Natural killer cell treated with Interleukin-12 subunit alpha and Interleukin-12 subunit beta and Interleukin-15 and Interleukin-18, amount 100 ng/mL, for 72 hours (primary cell): ENCODE data around the gene RNF138. TPM values are rescaled to one million over a fixed set of nuclear protein-coding genes. Genes with fewer than 3 reads are reported as not detected.
"Not testable (repeated sequence)": the region's sequence is repeated elsewhere in the genome, so short reads cannot be mapped to it uniquely, and the experiment has no call there.

Experiments used
- ATAC-seq, 2 donors: fragments of 150-1000 bp; cut with Tn5 transposase in 1 of 2; sonication (Bioruptor Pico), chemical (Tn5 transposase) in 1 of 2; 2 replicates each; pipeline ENCODE4 v1.10.0; 2021
- DNase-seq: peaks from one replicate; pipeline ENCODE4 v3.0.0; 2022; ENCODE audit warnings: low spot score
- H3K27ac Mint-ChIP-seq, 2 donors: 1 replicate in 1 of 2; 2 replicates in 1 of 2; pipeline ENCODE4 v1.8.0; 2022; ENCODE audit warnings: mixed read lengths in 2 of 2, mild to moderate bottlenecking in 1 of 2, moderate library complexity in 1 of 2
- H3K27me3 Mint-ChIP-seq, 2 donors: 1 replicate in 1 of 2; 2 replicates in 1 of 2; pipeline ENCODE4 v1.8.0; 2022; ENCODE audit warnings: mixed read lengths in 2 of 2
- H3K36me3 Mint-ChIP-seq: one replicate; pipeline ENCODE4 v1.8.0; 2022; ENCODE audit warnings: mixed read lengths
- H3K4me1 Mint-ChIP-seq, 2 donors: 1 replicate in 1 of 2; 2 replicates in 1 of 2; pipeline ENCODE4 v1.8.0; 2022; ENCODE audit warnings: low read depth in 2 of 2, mixed read lengths in 2 of 2, mild to moderate bottlenecking in 1 of 2
- H3K4me3 Mint-ChIP-seq: one replicate; pipeline ENCODE4 v1.8.0; 2022; ENCODE audit warnings: mixed read lengths
- H3K9me3 Mint-ChIP-seq: 2 replicates; pipeline ENCODE4 v1.8.0; 2022; ENCODE audit warnings: mixed read lengths
- total RNA-seq, 2 donors: library from RNA; stranded (reverse); gene quantifications; one replicate each; pipeline ENCODE4 v1.2.3, GENCODE V29; 2022

RNF138 gene
- total RNA-seq, 2 donors from 2014 or later: 59.2 to 62.5 TPM

GRCh38 chr18:32114293-32114942 is 22.7 kb downstream of the RNF138 start:
- DNase-seq (no peak), ATAC-seq (no peak)
- no peaks in the 10 kb centered on the region for H3K9me3 Mint-ChIP-seq
- peaks cover 17% of the 10 kb centered on the region for H3K36me3 Mint-ChIP-seq
- no peak overlapping the region for H3K4me3 Mint-ChIP-seq
- H3K4me1 Mint-ChIP-seq: peaks cover 6 to 18% of the 10 kb centered on the region in 2 donors
- no peaks in the 10 kb centered on the region for H3K27me3 Mint-ChIP-seq
- H3K27ac Mint-ChIP-seq: peak overlapping the region in 1 of 2 donors; percentile 12

- peaks cover 14% of the 10 kb centered on the region for H3K36me3 Mint-ChIP-seq
- no peak for DNase-seq
- no peaks in the 10 kb centered on the region for H3K27me3 Mint-ChIP-seq
- no peak for ATAC-seq
- H3K4me3 Mint-ChIP-seq: no peak overlapping the region
- no peaks in the 10 kb centered on the region for H3K9me3 Mint-ChIP-seq
- H3K4me1 Mint-ChIP-seq: peaks cover 4 to 6% of the 10 kb centered on the region in 2 donors
- no peak overlapping the region for H3K27ac Mint-ChIP-seq
Measured at GRCh38 chr18:32122039-32122438, 30.4 kb downstream of the RNF138 start.

DNA sequence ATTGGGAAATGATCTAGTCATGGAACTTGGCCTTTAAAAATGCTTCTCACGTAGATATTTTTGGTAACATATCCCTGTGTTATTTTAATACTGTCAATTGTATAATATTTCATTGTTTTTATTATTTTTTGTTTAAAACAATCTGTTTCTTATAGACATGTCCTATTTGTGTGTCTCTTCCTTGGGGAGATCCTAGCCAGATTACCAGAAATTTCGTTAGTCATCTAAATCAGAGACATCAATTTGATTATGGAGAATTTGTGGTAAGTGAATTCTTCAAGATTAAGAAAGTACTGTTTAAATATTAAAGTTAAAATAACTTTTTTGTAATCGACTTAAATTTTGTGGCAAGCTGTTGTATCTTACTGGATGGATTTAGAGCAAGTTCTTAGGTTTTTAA is 34.9 kb downstream of the RNF138 start:
- DNase-seq (no peak), ATAC-seq (no peak)
- no peak overlapping the region for H3K4me3 Mint-ChIP-seq
- H3K36me3 Mint-ChIP-seq: peaks cover 18% of the 10 kb centered on the region
- no peaks in the 10 kb centered on the region for H3K9me3 Mint-ChIP-seq
- no peaks in the 10 kb centered on the region for H3K4me1 Mint-ChIP-seq
- peak overlapping the region in 1 of 2 donors; percentile 41 for H3K27ac Mint-ChIP-seq
- H3K27me3 Mint-ChIP-seq: no peaks in the 10 kb centered on the region

DNA sequence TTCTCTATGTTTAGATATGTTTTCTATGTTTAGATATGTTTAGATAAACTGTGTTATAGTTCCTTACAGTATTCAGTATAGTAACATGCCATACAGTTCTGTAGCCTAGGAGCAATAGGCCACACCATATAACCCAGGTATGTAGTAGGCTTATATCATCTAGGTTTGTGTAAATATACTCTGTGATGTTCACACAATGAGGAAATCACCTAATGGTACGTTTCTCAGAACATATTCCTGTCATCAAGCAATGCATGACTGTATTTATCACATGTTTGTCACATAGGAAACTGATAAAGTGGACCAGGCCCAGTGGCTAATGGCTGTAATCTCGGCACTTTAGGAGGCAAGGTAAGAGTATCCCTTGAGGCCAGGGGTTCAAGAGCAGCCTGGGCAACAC is 44.0 kb downstream of the RNF138 start:
- DNase-seq (no peak), ATAC-seq (no peak)
- H3K27ac Mint-ChIP-seq: peak overlapping the region in 1 of 2 donors; percentile 25
- no peak overlapping the region for H3K4me3 Mint-ChIP-seq
- H3K36me3 Mint-ChIP-seq: no peaks in the 10 kb centered on the region
- no peaks in the 10 kb centered on the region for H3K27me3 Mint-ChIP-seq
- no peaks in the 10 kb centered on the region for H3K9me3 Mint-ChIP-seq
- peaks cover 0 to 5% of the 10 kb centered on the region in 2 donors for H3K4me1 Mint-ChIP-seq

- no peaks in the 10 kb centered on the region for H3K27me3 Mint-ChIP-seq
- no peak for DNase-seq
- H3K36me3 Mint-ChIP-seq: no peaks in the 10 kb centered on the region
- H3K4me3 Mint-ChIP-seq: no peak overlapping the region
- no peak overlapping the region for H3K27ac Mint-ChIP-seq
- no peaks in the 10 kb centered on the region for H3K9me3 Mint-ChIP-seq
- ATAC-seq: no peak
- H3K4me1 Mint-ChIP-seq: peaks cover 0 to 5% of the 10 kb centered on the region in 2 donors
Measured at GRCh38 chr18:32138332-32138982, 46.8 kb downstream of the RNF138 start.

- H3K27me3 Mint-ChIP-seq: no peaks in the 10 kb centered on the region
- no peak overlapping the region for H3K4me3 Mint-ChIP-seq
- no peak for DNase-seq
Measured at GRCh38 chr18:32139835-32140283, 48.2 kb downstream of the RNF138 start.

GRCh38 chr18:32148185-32148870 is 56.7 kb downstream of the RNF138 start:
- Mint-ChIP-seq H3K36me3 (no peaks in the 10 kb centered on the region), H3K4me3 (no peak overlapping the region), H3K9me3 (no peaks in the 10 kb centered on the region), H3K4me1 (peaks cover 0 to 10% of the 10 kb centered on the region in 2 donors), H3K27me3 (peaks cover 0 to 5% of the 10 kb centered on the region in 2 donors), H3K27ac (no peak overlapping the region)
- DNase-seq (no peak), ATAC-seq (no peak)

More at GRCh38 chr18:32139835-32140283, 48.2 kb downstream of the RNF138 start:
- Mint-ChIP-seq H3K27ac (no peak overlapping the region), H3K36me3 (no peaks in the 10 kb centered on the region), H3K4me1 (peaks cover 0 to 5% of the 10 kb centered on the region in 2 donors), H3K9me3 (no peaks in the 10 kb centered on the region)
- ATAC-seq: no peak

GRCh38 chr18:32152705-32153448 is 61.2 kb downstream of the RNF138 start:
- Mint-ChIP-seq H3K27me3 (peaks cover 0 to 5% of the 10 kb centered on the region in 2 donors), H3K36me3 (no peaks in the 10 kb centered on the region), H3K4me1 (peaks cover 1 to 14% of the 10 kb centered on the region in 2 donors), H3K4me3 (peak overlapping the region; percentile 1), H3K27ac (no peak overlapping the region), H3K9me3 (no peaks in the 10 kb centered on the region)
- ATAC-seq: peak; percentile 70 to 85
- no peak for DNase-seq

- DNase-seq (no peak), ATAC-seq (no peak)
- H3K9me3 Mint-ChIP-seq: no peaks in the 10 kb centered on the region
- no peak overlapping the region for H3K27ac Mint-ChIP-seq
- peaks cover 5 to 19% of the 10 kb centered on the region in 2 donors for H3K4me1 Mint-ChIP-seq
- H3K27me3 Mint-ChIP-seq: peaks cover 0 to 5% of the 10 kb centered on the region in 2 donors
- no peaks in the 10 kb centered on the region for H3K36me3 Mint-ChIP-seq
- no peak overlapping the region for H3K4me3 Mint-ChIP-seq
Measured at GRCh38 chr18:32156855-32157254, 65.2 kb downstream of the RNF138 start.

DNA sequence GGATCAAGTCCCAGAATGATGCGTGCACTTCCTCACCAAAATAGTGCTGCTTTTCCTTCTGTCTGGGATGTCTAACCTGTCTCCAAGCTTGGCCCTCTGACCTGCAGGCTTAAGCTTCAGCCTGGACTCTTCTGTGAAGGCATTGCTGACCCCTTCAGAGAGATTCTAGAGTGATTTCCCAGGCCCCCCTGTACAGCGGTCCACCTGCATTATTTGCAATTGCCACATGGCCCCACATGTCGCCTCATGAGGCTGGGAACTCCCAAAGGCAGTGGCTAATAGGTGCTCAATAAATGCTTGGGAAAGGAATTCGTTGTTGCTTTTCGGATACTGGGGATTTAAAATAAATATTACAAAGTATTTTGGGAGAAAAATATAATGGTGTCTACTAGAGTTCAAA is 65.9 kb downstream of the RNF138 start:
- peak overlapping the region; percentile 76 for H3K4me3 Mint-ChIP-seq
- peaks cover 5 to 17% of the 10 kb centered on the region in 2 donors for H3K4me1 Mint-ChIP-seq
- ATAC-seq: no peak
- H3K27me3 Mint-ChIP-seq: no peaks in the 10 kb centered on the region
- no peak overlapping the region for H3K27ac Mint-ChIP-seq
- no peak for DNase-seq
- H3K36me3 Mint-ChIP-seq: no peaks in the 10 kb centered on the region
- no peaks in the 10 kb centered on the region for H3K9me3 Mint-ChIP-seq

GRCh38 chr18:32158108-32158624 is 66.5 kb downstream of the RNF138 start:
- peak overlapping the region; percentile 76 for H3K4me3 Mint-ChIP-seq
- no peaks in the 10 kb centered on the region for H3K27me3 Mint-ChIP-seq
- H3K27ac Mint-ChIP-seq: no peak overlapping the region
- peaks cover 5 to 11% of the 10 kb centered on the region in 2 donors for H3K4me1 Mint-ChIP-seq
- peak; percentile 70 for DNase-seq
- peak; percentile 88 to 89 for ATAC-seq
- H3K9me3 Mint-ChIP-seq: no peaks in the 10 kb centered on the region
- no peaks in the 10 kb centered on the region for H3K36me3 Mint-ChIP-seq

GRCh38 chr18:32158631-32159030 is 67.0 kb downstream of the RNF138 start:
- H3K36me3 Mint-ChIP-seq, H3K27me3 Mint-ChIP-seq, ATAC-seq, DNase-seq, H3K4me1 Mint-ChIP-seq, H3K27ac Mint-ChIP-seq, H3K9me3 Mint-ChIP-seq: not testable (repeated sequence)
- peak overlapping the region; percentile 76 for H3K4me3 Mint-ChIP-seq

GRCh38 chr18:32160547-32160946 is 68.9 kb downstream of the RNF138 start:
- no peaks in the 10 kb centered on the region for H3K27me3 Mint-ChIP-seq
- no peak for DNase-seq
- H3K36me3 Mint-ChIP-seq: no peaks in the 10 kb centered on the region
- ATAC-seq: no peak
- H3K4me3 Mint-ChIP-seq: no peak overlapping the region
- H3K27ac Mint-ChIP-seq: no peak overlapping the region
- no peaks in the 10 kb centered on the region for H3K9me3 Mint-ChIP-seq
- H3K4me1 Mint-ChIP-seq: peaks cover 5 to 8% of the 10 kb centered on the region in 2 donors
